T-cell (primary cell): ENCODE measurements around the gene NEMP1. TPM values are rescaled to one million over a fixed set of nuclear protein-coding genes. Genes with fewer than 3 reads are reported as not detected.
A peak's percentile ranks its signal among the peaks of the same experiment; 100 is the strongest.

Experiments used
- ATAC-seq, 4 experiments: fragments of 200-7000 bp in 3 of 4; fragments of 150-1000 bp in 1 of 4; cut with Tn5 transposase; replicated peaks in 1 of 4; 1 replicate in 3 of 4; 2 replicates in 1 of 4; pipeline ENCODE4 v1.10.0; 2021; ENCODE audit warnings: moderate library complexity in 3 of 4, mild to moderate bottlenecking in 2 of 4, moderate number of reproducible peaks in 1 of 4
- CTCF ChIA-PET, 2 donors: fragments of 300-600 bp; sonication (Branson Sonifier 250); formaldehyde crosslinking; loops; one replicate each; lab custom pipeline; 2022; ENCODE audit warnings: antibody characterized with exemption in 2 of 2; lab: Charles Lee
- POLR2A ChIA-PET, 2 donors: fragments of 300-600 bp; sonication (Branson Sonifier 250); formaldehyde crosslinking; loops; one replicate each; lab custom pipeline; 2022; ENCODE audit warnings: antibody characterized with exemption in 2 of 2; lab: Charles Lee
- DNase-seq, 35 experiments: peaks; one replicate each; pipeline versions ENCODE4 v3.0.0 to v3.0.0-alpha.2; 2013 to 2023
- H3K27ac ChIP-seq: one replicate; pipeline ENCODE4 v1.5.1; 2013; ENCODE audit warnings: low read length
- H3K27me3 ChIP-seq, 2 experiments: replicated peaks in 1 of 2; 1 replicate in 1 of 2; 2 replicates in 1 of 2; pipeline versions ENCODE4 v1.6.1 to v1.7.0; 2013; ENCODE audit warnings: low read length in 1 of 2, mixed read lengths in 1 of 2; ENCODE audit not compliant: control insufficient read depth in 2 of 2, insufficient read depth in 2 of 2; ENCODE audit errors: extremely low read depth in 1 of 2
- H3K36me3 ChIP-seq, 2 donors: 1 replicate in 1 of 2; 2 replicates in 1 of 2; pipeline versions ENCODE4 v1.6.1 to v1.7.0; 2013; ENCODE audit warnings: low read length in 1 of 2; ENCODE audit not compliant: control insufficient read depth in 2 of 2, insufficient read depth in 1 of 2; ENCODE audit errors: extremely low read depth in 1 of 2
- H3K4me1 ChIP-seq, 2 experiments: 1 replicate in 1 of 2; 2 replicates in 1 of 2; pipeline versions ENCODE4 v1.6.1 to v1.7.0; 2013; ENCODE audit warnings: low read length in 2 of 2, mixed read lengths in 1 of 2; ENCODE audit not compliant: insufficient read depth in 2 of 2, control insufficient read depth in 1 of 2; ENCODE audit errors: extremely low read depth in 1 of 2
- H3K4me3 ChIP-seq, 2 donors: 1 replicate in 1 of 2; 2 replicates in 1 of 2; pipeline versions ENCODE4 v1.5.1 to v1.7.0; 2013; ENCODE audit warnings: mild to moderate bottlenecking in 2 of 2, low read length in 1 of 2, moderate library complexity in 1 of 2; ENCODE audit not compliant: control insufficient read depth in 1 of 2; ENCODE audit errors: extremely low read depth in 1 of 2
- H3K9me3 ChIP-seq: 2 replicates; pipeline ENCODE4 v1.7.0; 2013
- H3K27ac Mint-ChIP-seq, 2 donors: one replicate each; pipeline ENCODE4 v1.8.0; 2020 to 2021; ENCODE audit warnings: mild to moderate bottlenecking in 2 of 2, mixed read lengths in 2 of 2
- H3K27me3 Mint-ChIP-seq, 2 donors: one replicate each; pipeline ENCODE4 v1.8.0; 2021 to 2022; ENCODE audit warnings: mixed read lengths in 2 of 2
- H3K36me3 Mint-ChIP-seq: one replicate; pipeline ENCODE4 v1.8.0; 2021; ENCODE audit warnings: mixed read lengths
- H3K4me1 Mint-ChIP-seq, 3 donors: one replicate each; pipeline ENCODE4 v1.8.0; 2020 to 2022; ENCODE audit warnings: mixed read lengths in 3 of 3, mild to moderate bottlenecking in 1 of 3
- H3K4me3 Mint-ChIP-seq, 3 donors: one replicate each; pipeline ENCODE4 v1.8.0; 2020 to 2022; ENCODE audit warnings: mild to moderate bottlenecking in 3 of 3, mixed read lengths in 3 of 3, moderate library complexity in 3 of 3
- H3K9me3 Mint-ChIP-seq, 3 donors: one replicate each; pipeline ENCODE4 v1.8.0; 2020 to 2022; ENCODE audit warnings: mixed read lengths in 3 of 3
- WGBS: methylation state at CpG from one replicate; pipeline ENCODE4 v1.1.5; 2013; ENCODE audit warnings: missing lambda C conversion rate; ENCODE audit not compliant: insufficient coverage; 5-methylcytosine and 5-hydroxymethylcytosine counted together
- total RNA-seq, 35 experiments: library from RNA in 6 of 35; stranded (reverse) in 6 of 35; fragments of 120-200 nt in 1 of 35; gene quantifications; one replicate each; pipeline versions ENCODE4 v1.2.1 to v1.2.4 and lab custom pipeline; 2013 to 2026

NEMP1 gene
- total RNA-seq (10 to 100 TPM; 10.7 to 26.1 (median 19.9) TPM), total RNA-seq (lab: John Stamatoyannopoulos, UW) (20.8 to 177 (median 54.8) reads per million in 29 experiments)
- total RNA-seq (2013), result 13.5 TPM

DNA sequence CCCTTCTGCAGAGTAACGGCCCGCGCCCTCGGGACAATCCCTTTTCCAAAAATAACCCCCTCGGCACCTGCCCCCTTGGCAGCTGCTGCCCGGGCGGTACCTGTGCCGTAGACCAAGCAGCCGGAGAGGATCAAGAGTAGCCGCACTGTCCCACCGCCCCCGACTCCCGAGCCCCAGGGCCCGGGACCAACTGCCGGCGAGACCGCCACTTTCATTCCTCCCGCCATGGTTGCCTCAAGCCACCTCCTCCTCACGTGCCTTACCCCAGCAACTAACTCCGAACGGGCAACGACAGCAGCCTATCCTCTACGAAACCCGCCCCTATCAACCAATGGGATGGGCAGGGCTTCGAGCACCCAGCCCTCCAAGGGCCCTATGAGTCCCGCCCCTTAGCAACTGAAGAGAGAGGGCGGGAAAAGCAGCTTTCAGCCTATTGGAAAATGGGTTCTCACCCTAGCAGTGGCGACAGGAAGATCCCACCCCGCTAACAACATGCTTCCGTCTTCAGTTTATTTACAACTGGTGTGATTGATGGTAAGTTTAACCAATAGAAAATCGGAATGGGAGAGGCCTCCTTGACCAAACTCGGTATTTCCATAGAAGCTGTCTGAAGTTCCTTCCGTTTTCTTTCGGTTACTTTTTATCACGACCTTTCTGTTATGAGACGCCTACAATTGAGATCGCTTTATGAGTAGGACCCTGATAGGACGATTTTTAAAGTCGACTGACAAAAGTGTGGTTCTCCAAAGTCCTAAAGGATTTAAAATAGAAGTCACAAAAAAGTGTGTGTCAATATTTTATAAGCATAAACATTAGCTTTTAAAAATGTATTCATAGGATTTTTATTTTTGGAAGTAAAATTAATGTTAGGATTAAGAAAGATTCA is at the start of gene NEMP1:
Gene NEMP1, minus strand, starts transcription at position 273 of the 886 bp plus-strand sequence. Its CDS starts 46 bp downstream, at position 227.
- ChIA-PET CTCF (interaction anchor here (0.5 to 2.1 kb wide), 18 partner anchors 9 to 1249 kb away, joined by 3 to 52 read pairs (median 4); partner anchors contain the start of genes DNAJC14 (in 1 of the 2), LRP1 (in 1 of the 2), NAB2 (in 1 of the 2) and STAT6 (in 1 of the 2)), POLR2A (interaction anchor here (0.6 to 1.5 kb wide), 7 partner anchors 9 to 433 kb away, joined by 3 to 11 read pairs (median 5); partner anchors contain the start of genes STAT6 (in 2 of the 2) and ATP5F1B (in 1 of the 2))
- Histone ChIP-seq H3K9me3 (no peaks in the 10 kb centered on the region), H3K36me3 (no peaks in the 10 kb centered on the region), H3K27me3 (no peaks in the 10 kb centered on the region), H3K4me3 (peak within 1 kb of the TSS; percentile 73 to 82), H3K27ac (peak within 1 kb of the TSS; percentile 59), H3K4me1 (peaks cover 9 to 21% of the 10 kb centered on the region in 2 experiments)
- Mint-ChIP-seq H3K36me3 (no peaks in the 10 kb centered on the region), H3K4me3 (peak within 1 kb of the TSS; percentile 93 to 100 (median 97)), H3K27ac (peak within 1 kb of the TSS; percentile 94), H3K4me1 (peaks cover 19 to 32% (median 22%) of the 10 kb centered on the region in 3 donors), H3K9me3 (no peaks in the 10 kb centered on the region), H3K27me3 (no peaks in the 10 kb centered on the region)
- DNase-seq (peak; percentile 78 to 100 (median 96)), ATAC-seq (peak; percentile 94 to 98 (median 96))
- 0% methylated on average over 24 of the region's 39 CpGs for WGBS

DNA sequence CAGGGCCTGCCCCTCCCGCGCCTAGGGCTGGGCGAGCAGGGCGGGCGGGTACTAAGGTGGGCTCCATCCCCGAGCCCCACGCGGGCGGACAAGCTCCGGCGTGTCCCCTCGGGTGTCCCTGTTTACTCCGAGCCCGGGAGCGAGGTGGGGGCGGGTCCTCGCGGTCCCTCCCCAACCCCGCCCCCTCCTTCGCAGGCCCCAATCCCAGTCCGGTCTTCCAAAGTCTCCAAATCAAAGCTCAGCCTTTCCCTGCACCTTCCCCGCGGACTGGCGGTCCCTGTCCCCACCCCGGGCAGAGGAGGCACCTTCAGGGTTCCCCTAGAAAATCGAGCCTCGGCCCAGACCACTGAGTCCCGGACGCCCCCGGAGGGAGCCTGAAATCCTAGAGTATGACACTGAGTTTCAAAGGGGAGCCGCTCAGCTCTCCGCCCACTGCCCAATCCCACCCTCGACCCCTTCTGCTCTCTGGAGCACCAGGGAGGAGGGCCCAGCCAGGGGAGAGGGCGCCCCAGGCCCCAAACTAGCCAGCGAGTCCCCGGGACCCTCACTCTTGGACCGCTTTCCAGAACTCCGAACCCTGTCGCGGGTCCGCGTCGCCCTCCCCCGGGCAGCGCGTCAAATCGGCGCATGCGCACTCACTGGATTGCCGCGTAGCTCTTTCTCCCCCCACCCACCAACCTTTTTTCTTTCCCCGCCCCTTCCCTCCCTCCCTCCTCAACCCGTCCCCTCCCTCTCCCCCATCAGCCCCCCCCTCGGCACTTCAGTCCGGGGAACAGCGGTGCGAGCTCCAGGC is 49.3 kb upstream of the NEMP1 start, which contains the start of gene LRP1:
Gene LRP1, plus strand, starts transcription at position 758 of the 793 bp plus-strand sequence. CDS start 482 bp downstream, outside the sequence.
- Histone ChIP-seq H3K4me3 (peak within 1 kb of the TSS; percentile 91 to 93), H3K36me3 (no peaks in the 10 kb centered on the region), H3K4me1 (peaks cover 3 to 23% of the 10 kb centered on the region in 2 experiments), H3K9me3 (no peaks in the 10 kb centered on the region), H3K27ac (peak within 1 kb of the TSS; percentile 43), H3K27me3 (peaks cover 2 to 23% of the 10 kb centered on the region in 2 experiments)
- H3K27ac Mint-ChIP-seq, result peak within 1 kb of the TSS; percentile 19 to 73
- DNase-seq (peak; percentile 46 to 89 (median 71)), ATAC-seq (peak; percentile 67 to 72 (median 72))
- POLR2A ChIA-PET, result interaction anchor here (0.6 to 0.8 kb wide), 5 partner anchors 16 to 1417 kb away, joined by 3 to 7 read pairs (median 4); partner anchors contain the start of gene STAT6 (in 1 of the 2)
- CTCF ChIA-PET, result interaction anchor here (0.5 to 1.9 kb wide), 14 partner anchors 15 to 860 kb away, joined by 3 to 11 read pairs (median 4); partner anchors contain the start of genes NEMP1 (in 1 of the 2) and STAT6 (in 1 of the 2)
- H3K36me3 Mint-ChIP-seq, result no peaks in the 10 kb centered on the region
- H3K27me3 Mint-ChIP-seq, result peaks cover 0 to 3% of the 10 kb centered on the region in 2 donors
- H3K9me3 Mint-ChIP-seq, result no peaks in the 10 kb centered on the region
- H3K4me3 Mint-ChIP-seq, result peak within 1 kb of the TSS; percentile 85 to 89 (median 88)
- peaks cover 8 to 18% (median 15%) of the 10 kb centered on the region in 3 donors for H3K4me1 Mint-ChIP-seq
- WGBS, result 1% methylated on average over 32 of the region's 57 CpGs

DNA sequence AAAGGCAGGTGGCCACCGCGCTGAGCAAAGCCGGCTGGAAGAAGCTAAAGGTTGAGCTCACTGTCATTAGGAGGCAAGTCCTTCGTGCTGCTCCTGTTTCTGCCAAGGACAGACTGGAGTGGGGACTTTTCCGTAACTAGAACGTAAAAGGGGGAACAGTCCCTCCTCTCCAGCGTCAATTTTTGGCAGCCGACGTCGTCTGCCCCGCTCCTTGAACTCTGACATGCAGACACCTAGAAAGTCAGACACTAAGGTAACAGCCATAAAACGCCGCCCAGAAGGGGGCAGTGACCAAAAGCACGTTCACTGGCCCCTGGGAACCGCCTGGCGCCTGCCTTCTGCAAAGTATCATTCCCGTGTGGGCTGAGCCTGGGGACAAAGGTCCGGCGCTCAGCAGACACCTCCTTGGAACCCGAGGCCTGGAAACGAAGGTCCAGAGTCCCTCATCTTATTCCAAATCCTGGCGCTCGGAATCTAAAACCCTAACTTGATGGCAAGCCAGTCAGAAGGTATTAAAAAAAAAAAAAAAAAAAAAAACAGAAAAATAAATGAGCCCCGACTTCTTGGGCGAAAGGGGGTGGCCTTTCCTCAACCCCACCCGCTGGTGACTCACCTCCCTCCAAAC is 48.6 kb upstream of the NEMP1 start:
- peaks cover 8 to 18% (median 15%) of the 10 kb centered on the region in 3 donors for H3K4me1 Mint-ChIP-seq
- ATAC-seq, result peak in 1 of 4 experiments; percentile 35
- peaks cover 0 to 3% of the 10 kb centered on the region in 2 donors for H3K27me3 Mint-ChIP-seq

GRCh38 chr12:57126561-57126960 is 48.0 kb upstream of the NEMP1 start:
- Mint-ChIP-seq H3K9me3 (no peaks in the 10 kb centered on the region), H3K36me3 (no peaks in the 10 kb centered on the region), H3K4me3 (peak overlapping the region; percentile 13 to 88 (median 47)), H3K4me1 (peaks cover 8 to 18% (median 15%) of the 10 kb centered on the region in 3 donors), H3K27ac (peak overlapping the region in 1 of 2 donors; percentile 65), H3K27me3 (peaks cover 0 to 3% of the 10 kb centered on the region in 2 donors)
- DNase-seq (no peak), ATAC-seq (no peak)
- Histone ChIP-seq H3K27ac (no peak overlapping the region), H3K9me3 (no peaks in the 10 kb centered on the region), H3K36me3 (no peaks in the 10 kb centered on the region), H3K4me1 (peaks cover 3 to 23% of the 10 kb centered on the region in 2 experiments), H3K4me3 (no peak overlapping the region), H3K27me3 (peaks cover 2 to 21% of the 10 kb centered on the region in 2 experiments)
- POLR2A ChIA-PET, result interaction anchor here in 1 of 2 donors (0.6 kb wide), 1 partner anchor 13 kb away, joined by 6 read pairs; no protein-coding TSS in a partner anchor
- CTCF ChIA-PET, result interaction anchor here in 1 of 2 donors (1.0 to 1.6 kb wide), 2 partner anchors 47 to 56 kb away, joined by 3 to 7 read pairs; no protein-coding TSS in a partner anchor
- WGBS, result 85% methylated on average over 7 of the region's 7 CpGs

More for the DNA sequence above, 48.6 kb upstream of the NEMP1 start:
- ChIA-PET POLR2A (interaction anchor here in 1 of 2 donors (0.6 kb wide), 1 partner anchor 12 kb away, joined by 6 read pairs; no protein-coding TSS in a partner anchor), CTCF (interaction anchor here (0.7 to 1.6 kb wide), 6 partner anchors 15 to 116 kb away, joined by 3 to 11 read pairs (median 5); partner anchors contain the start of gene STAT6 (in 1 of the 2))
- peaks cover 3 to 23% of the 10 kb centered on the region in 2 experiments for H3K4me1 ChIP-seq
- no peaks in the 10 kb centered on the region for H3K36me3 Mint-ChIP-seq
- DNase-seq, result peak in 27 of 35 experiments; percentile 12 to 72 (median 36)
- H3K27ac ChIP-seq, result no peak overlapping the region
- H3K4me3 Mint-ChIP-seq, result peak overlapping the region; percentile 85 to 89 (median 88)
- no peaks in the 10 kb centered on the region for H3K9me3 ChIP-seq
- H3K4me3 ChIP-seq, result peak overlapping the region; percentile 91 to 93
- WGBS, result 21% methylated on average over 18 of the region's 26 CpGs
- H3K36me3 ChIP-seq, result no peaks in the 10 kb centered on the region
- H3K27me3 ChIP-seq, result peaks cover 2 to 22% of the 10 kb centered on the region in 2 experiments
- peak overlapping the region in 1 of 2 donors; percentile 11 for H3K27ac Mint-ChIP-seq
- no peaks in the 10 kb centered on the region for H3K9me3 Mint-ChIP-seq

DNA sequence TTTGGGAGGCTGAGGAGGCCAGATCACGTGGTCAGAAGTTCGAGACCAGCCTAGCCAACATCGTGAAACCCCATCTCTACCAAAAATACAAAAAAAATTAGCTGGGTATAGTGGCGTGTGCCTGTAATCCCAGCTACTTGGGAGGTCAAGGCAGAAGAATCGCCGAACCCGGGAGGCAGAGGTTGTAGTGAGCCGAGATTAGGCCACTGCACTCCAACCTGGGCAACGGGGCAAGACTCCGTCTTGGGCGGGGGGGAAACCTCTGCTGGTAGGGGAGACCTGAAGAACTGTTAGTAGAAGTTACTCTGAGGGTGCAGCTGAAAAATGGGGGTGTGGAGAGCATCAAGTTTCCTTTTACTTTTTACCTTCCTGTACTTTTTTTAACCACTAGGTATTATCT is 47.5 kb upstream of the NEMP1 start:
- ChIA-PET CTCF (interaction anchor here in 1 of 2 donors (0.6 to 1.6 kb wide), 5 partner anchors 14 to 117 kb away, joined by 3 to 7 read pairs (median 4); no protein-coding TSS in a partner anchor), POLR2A (no interaction called here)
- Mint-ChIP-seq H3K4me1 (peaks cover 8 to 18% (median 15%) of the 10 kb centered on the region in 3 donors), H3K36me3 (no peaks in the 10 kb centered on the region), H3K27ac (no peak overlapping the region), H3K4me3 (peak overlapping the region in 2 of 3 donors; percentile 13 to 88), H3K9me3 (no peaks in the 10 kb centered on the region), H3K27me3 (peaks cover 0 to 3% of the 10 kb centered on the region in 2 donors)
- Histone ChIP-seq H3K27ac (no peak overlapping the region), H3K9me3 (no peaks in the 10 kb centered on the region), H3K4me1 (peaks cover 3 to 23% of the 10 kb centered on the region in 2 experiments), H3K36me3 (no peaks in the 10 kb centered on the region), H3K27me3 (peaks cover 2 to 21% of the 10 kb centered on the region in 2 experiments), H3K4me3 (no peak overlapping the region)
- ATAC-seq (no peak), DNase-seq (no peak)
- WGBS, result 100% methylated on average over 1 of the region's 11 CpGs
